ENCODE data around the gene TCEAL1. TPM values are rescaled to one million over a fixed set of nuclear protein-coding genes. Genes with fewer than 3 reads are reported as not detected.
"Not testable (repeated sequence)": the region's sequence is repeated elsewhere in the genome, so short reads cannot be mapped to it uniquely, and the experiment has no call there.

Gene TCEAL1, protein sequence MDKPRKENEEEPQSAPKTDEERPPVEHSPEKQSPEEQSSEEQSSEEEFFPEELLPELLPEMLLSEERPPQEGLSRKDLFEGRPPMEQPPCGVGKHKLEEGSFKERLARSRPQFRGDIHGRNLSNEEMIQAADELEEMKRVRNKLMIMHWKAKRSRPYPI
- total RNA-seq, result 1 to 10 TPM; 6.5 to 6.7 TPM

DNA sequence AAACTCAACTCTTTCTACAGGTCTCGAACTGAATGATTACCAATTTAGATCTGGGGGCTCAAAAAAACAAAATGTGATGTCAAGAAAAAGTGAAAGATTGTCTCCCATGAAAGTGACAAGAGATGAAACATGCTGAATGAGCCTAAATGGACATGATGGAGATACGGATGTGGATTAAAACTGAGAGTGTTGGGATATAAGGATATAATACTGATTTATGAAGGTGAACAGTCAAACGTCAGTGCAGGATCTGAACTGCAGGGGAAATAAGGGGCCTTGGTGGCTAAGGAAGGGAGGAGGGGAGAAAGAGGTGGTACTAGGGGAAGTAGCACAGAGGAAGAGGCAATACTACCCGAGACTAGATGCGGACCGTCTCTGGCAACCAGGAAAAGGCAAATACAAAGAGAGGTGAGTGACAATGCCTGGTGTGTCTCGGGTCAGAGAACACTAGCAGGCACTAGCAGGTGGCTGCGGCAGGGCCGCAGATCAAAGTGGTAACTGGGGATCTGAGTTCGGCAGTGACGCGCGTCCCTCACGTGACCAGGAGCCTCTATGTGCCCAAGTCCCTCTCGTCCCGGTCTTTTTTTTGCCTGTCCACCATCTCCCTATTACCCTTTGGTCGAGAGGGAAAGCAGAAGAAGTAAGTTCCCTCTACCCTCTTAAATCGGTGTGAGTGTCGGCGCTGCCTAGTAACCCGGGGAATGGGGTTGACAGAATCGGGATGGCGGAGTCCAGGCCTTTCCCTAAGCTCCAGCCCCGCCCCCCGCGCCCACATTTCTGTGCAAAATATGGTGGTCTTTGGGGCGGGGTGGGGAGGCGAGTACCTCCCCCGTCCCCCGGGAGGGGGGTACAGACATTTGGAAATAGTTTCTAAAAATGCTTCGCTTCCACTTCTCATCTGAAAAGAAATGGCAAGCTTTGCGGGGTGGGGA, at the start of gene TCEAL1:
Gene TCEAL1 (plus strand): TSS at position 590 of the 932 bp plus-strand sequence. CDS start 942 bp downstream, outside the sequence.
- Mint-ChIP-seq H3K4me3 (peak within 1 kb of the TSS; percentile 80), H3K9me3 (no peaks in the 10 kb centered on the region), H3K27ac (peak within 1 kb of the TSS; percentile 31), H3K27me3 (no peaks in the 10 kb centered on the region), H3K4me1 (peaks cover 18% of the 10 kb centered on the region), H3K36me3 (ENCODE audit: low read depth) (no peaks in the 10 kb centered on the region)
- POLR2A ChIA-PET, result interaction anchor here (2.1 kb wide), 1 partner anchor 57 kb away, joined by 6 read pairs; no protein-coding TSS in a partner anchor
- CTCF ChIA-PET, result no interaction called here
- DNase-seq, result peak; percentile 42

DNA sequence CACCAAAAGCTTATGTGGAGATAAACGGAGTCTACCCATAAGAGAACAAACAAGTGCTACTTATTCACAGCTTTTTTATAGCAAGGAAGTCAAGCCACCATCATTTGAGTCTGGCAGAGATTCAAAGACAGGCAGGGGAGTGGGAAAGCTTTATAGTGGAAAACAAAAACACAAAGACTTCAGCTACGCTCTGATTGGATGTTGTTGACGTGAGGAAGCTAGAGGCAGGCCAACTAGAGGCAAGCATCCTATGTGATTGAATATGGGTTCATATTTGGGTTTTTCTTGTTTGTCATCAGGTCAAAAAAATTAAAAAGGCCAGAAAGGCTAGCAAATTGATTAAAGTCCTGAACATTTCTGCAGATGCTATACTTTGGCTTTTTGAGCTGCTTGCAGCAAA, 44.2 kb upstream of the TCEAL1 start:
- Mint-ChIP-seq H3K4me1 (peaks cover 4% of the 10 kb centered on the region), H3K9me3 (no peaks in the 10 kb centered on the region), H3K4me3 (no peak overlapping the region), H3K27me3 (peaks cover 13% of the 10 kb centered on the region), H3K36me3 (ENCODE audit: low read depth) (no peaks in the 10 kb centered on the region), H3K27ac (no peak overlapping the region)
- no peak for DNase-seq
- POLR2A ChIA-PET, result no interaction called here
- CTCF ChIA-PET, result no interaction called here

DNA sequence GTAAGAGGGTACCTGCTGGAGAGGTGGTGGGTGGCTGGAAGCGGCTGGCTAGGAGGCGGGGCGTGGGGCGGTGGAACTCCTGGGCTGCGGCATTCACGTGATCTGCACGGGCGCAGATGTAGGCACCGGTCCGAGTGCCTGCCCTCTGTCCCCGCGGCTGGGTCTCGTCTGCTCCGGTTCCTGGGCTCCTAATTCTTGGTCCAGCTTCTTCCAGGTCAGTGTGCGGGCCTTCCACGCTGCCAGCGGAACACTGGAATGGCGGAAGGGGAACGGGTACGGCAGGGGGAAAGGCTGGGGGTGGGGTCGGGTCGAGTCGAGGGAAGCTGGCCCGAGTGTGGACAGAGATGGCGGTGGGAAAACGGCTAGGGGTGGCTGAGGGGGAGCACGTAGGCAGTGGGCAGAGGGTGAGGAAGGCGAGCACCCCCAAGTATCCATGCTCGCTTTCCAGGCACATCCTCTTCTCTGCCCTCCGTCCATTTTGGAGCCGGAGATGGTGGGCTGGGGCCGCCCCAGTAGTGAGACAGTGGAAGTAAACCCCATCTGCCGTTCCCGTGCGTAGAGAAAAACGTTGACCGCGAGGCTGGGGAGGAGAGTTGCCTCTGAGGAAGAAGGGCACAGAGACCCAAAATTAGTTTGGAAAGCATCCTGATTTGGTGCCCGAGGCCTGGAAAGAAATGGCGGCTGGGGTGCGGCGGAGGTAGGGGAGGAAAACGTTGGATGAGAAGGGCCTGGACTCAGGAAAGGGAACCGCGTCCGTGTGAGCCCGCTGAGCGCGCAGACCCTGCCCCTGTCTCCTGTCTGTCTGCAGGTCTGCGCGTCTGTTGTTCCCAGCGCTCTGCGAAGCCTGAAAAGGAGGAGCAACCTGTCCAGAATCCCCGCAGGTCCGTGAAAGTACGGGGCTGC, 43.1 kb upstream of the TCEAL1 start, which contains the start of gene TCEAL4:
Gene TCEAL4 (plus strand): TSS at position 105 of the 903 bp plus-strand sequence. CDS start 1,161 bp downstream, outside the sequence.
- H3K27ac Mint-ChIP-seq, result no peak within 1 kb of the TSS
- peaks cover 10% of the 10 kb centered on the region for H3K27me3 Mint-ChIP-seq

DNA sequence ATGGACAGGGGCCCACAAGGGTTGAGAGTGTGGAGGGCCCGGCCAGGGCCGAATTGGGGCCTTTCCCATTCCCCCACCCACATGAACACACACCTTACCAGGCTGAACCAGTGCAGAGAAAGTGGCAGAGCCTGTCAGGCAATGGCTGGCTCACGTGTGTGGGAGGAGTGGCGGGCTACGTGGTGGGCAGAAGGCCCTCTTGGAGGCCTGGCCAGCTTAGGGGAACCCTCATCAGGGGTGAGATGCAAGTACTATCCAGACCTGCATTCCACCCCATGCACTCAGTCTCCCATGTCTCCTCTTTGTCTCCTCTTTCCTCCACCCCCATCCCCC, 42.5 kb upstream of the TCEAL1 start:
- H3K9me3 Mint-ChIP-seq, result no peaks in the 10 kb centered on the region
- no peaks in the 10 kb centered on the region for H3K36me3 Mint-ChIP-seq (ENCODE audit: low read depth)
- peaks cover 7% of the 10 kb centered on the region for H3K4me1 Mint-ChIP-seq
- H3K4me3 Mint-ChIP-seq, result peak overlapping the region; percentile 73
- ChIA-PET CTCF (no interaction called here), POLR2A (no interaction called here)
- peaks cover 6% of the 10 kb centered on the region for H3K27me3 Mint-ChIP-seq
- no peak overlapping the region for H3K27ac Mint-ChIP-seq
- no peak for DNase-seq

More for the DNA sequence above, 43.1 kb upstream of the TCEAL1 start, which contains the start of gene TCEAL4:
- H3K4me3 Mint-ChIP-seq, result peak within 1 kb of the TSS; percentile 73
- DNase-seq, result peak; percentile 17
- no peaks in the 10 kb centered on the region for H3K36me3 Mint-ChIP-seq (ENCODE audit: low read depth)
- peaks cover 7% of the 10 kb centered on the region for H3K4me1 Mint-ChIP-seq
- no peaks in the 10 kb centered on the region for H3K9me3 Mint-ChIP-seq
- CTCF ChIA-PET, result no interaction called here
- POLR2A ChIA-PET, result no interaction called here

DNA sequence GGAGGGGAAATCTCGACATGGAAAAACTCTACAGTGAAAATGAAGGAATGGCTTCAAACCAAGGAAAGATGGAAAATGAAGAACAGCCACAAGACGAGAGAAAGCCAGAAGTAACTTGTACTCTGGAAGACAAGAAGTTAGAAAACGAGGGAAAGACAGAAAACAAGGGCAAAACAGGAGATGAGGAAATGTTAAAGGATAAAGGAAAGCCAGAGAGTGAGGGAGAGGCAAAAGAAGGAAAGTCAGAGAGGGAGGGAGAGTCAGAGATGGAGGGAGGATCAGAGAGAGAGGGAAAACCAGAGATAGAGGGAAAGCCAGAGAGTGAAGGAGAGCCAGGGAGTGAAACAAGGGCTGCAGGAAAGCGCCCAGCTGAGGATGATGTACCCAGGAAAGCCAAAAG, 42.1 kb upstream of the TCEAL1 start:
- no peak overlapping the region for H3K27ac Mint-ChIP-seq
- peak overlapping the region; percentile 6 for H3K4me3 Mint-ChIP-seq
- H3K4me1 Mint-ChIP-seq, result peaks cover 7% of the 10 kb centered on the region

DNA sequence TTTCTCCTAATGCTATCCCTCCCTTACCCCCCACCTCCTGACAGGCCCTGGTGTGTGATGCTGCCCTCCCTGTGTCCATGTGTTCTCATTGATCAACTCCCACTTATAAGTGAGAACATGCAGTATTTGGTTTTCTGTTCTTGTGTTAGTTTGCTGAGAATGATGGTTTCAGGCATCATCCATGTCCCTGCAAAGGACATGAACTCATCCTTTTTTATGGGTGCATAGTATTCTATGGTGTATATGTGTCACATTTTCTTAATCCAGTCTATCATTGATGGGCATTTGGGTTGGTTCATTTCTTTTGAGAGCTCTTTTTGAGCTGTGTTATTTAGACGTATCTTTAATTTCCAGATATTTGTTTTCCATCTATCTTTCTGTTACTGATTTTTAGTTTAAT, 36.5 kb upstream of the TCEAL1 start:
- H3K9me3 Mint-ChIP-seq; CTCF ChIA-PET; H3K4me1 Mint-ChIP-seq; H3K27ac Mint-ChIP-seq; H3K36me3 Mint-ChIP-seq (ENCODE audit: low read depth); POLR2A ChIA-PET; DNase-seq; H3K4me3 Mint-ChIP-seq; H3K27me3 Mint-ChIP-seq: not testable (repeated sequence)

More for the DNA sequence above, 42.1 kb upstream of the TCEAL1 start:
- DNase-seq, result no peak
- peaks cover 4% of the 10 kb centered on the region for H3K27me3 Mint-ChIP-seq
- no peaks in the 10 kb centered on the region for H3K36me3 Mint-ChIP-seq (ENCODE audit: low read depth)
- no peaks in the 10 kb centered on the region for H3K9me3 Mint-ChIP-seq
- POLR2A ChIA-PET, result no interaction called here
- CTCF ChIA-PET, result no interaction called here

DNA sequence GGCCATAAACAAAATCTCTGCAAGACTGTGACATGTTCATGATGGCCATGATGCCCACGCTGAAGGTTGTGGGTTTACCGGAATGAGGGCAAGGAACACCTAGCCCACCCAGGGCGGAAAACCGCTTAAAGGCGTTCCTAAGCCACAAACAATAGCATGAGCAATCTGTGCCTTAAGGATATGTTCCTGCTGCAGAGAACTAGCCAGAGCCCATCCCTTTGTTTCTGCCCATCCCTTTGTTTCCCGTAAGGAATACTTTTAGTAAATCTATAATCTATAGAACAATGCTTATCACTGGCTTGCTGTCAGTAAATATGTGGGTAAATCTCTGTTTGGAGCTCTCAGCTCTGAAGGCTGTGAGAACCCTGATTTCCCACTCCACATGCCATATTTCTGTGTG, 33.6 kb upstream of the TCEAL1 start:
- H3K4me3 Mint-ChIP-seq; H3K9me3 Mint-ChIP-seq; H3K36me3 Mint-ChIP-seq (ENCODE audit: low read depth); CTCF ChIA-PET; H3K4me1 Mint-ChIP-seq; H3K27me3 Mint-ChIP-seq; H3K27ac Mint-ChIP-seq; POLR2A ChIA-PET; DNase-seq: not testable (repeated sequence)

DNA sequence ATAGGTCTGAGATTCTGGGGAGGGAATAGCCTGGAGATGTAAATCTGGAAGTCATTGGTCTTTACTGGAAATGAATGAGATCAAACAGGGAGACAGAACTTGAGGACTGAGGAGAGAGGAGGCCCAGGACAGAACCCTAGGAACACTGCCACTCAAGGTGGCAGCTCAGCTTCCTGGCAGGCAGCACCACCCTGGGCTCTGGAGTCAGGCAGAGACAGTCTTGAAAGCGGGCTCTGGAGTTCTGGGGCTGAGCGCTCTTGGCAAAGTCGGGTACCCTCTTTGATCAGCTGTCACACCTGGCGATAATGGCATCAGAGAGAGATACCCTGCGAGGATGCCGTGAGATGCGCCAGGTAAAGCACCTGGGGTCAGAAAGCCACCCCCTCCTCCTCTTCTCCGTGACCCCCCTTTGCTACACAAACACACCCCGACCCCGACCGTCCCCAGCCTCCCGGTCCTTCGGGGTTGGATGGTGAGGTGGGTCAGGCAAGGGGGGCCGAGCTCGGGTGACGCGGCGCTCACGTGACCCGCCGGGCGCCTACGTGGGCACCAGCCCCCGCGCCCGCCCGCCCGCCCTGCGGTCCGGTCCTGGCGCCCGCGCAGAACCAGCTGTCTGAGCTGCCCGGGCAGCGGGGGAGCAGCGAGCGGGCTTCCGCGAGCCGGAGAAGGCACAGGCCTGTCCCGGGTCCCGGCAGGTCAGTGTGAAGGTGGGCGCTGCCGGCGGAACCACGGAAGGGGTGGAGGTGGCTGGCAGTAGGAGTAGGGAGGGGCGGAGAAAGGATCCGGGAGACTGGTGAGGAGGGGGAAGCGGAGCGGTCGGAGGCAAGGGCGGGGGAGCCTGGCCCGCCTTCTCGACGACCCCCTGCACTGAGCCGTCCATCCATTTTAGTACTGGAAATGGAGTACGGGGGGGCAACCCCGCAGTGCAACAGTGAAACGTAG, 21.1 kb upstream of the TCEAL1 start, which contains the start of gene TCEAL3:
Gene TCEAL3 (plus strand): TSS at position 600 of the 942 bp plus-strand sequence. CDS start 1,102 bp downstream, outside the sequence.
- peak; percentile 19 for DNase-seq
- CTCF ChIA-PET, result no interaction called here
- Mint-ChIP-seq H3K27me3 (peaks cover 10% of the 10 kb centered on the region), H3K9me3 (no peaks in the 10 kb centered on the region), H3K27ac (no peak within 1 kb of the TSS), H3K4me3 (peak within 1 kb of the TSS; percentile 66), H3K4me1 (peaks cover 6% of the 10 kb centered on the region), H3K36me3 (ENCODE audit: low read depth) (no peaks in the 10 kb centered on the region)
- POLR2A ChIA-PET, result no interaction called here

DNA sequence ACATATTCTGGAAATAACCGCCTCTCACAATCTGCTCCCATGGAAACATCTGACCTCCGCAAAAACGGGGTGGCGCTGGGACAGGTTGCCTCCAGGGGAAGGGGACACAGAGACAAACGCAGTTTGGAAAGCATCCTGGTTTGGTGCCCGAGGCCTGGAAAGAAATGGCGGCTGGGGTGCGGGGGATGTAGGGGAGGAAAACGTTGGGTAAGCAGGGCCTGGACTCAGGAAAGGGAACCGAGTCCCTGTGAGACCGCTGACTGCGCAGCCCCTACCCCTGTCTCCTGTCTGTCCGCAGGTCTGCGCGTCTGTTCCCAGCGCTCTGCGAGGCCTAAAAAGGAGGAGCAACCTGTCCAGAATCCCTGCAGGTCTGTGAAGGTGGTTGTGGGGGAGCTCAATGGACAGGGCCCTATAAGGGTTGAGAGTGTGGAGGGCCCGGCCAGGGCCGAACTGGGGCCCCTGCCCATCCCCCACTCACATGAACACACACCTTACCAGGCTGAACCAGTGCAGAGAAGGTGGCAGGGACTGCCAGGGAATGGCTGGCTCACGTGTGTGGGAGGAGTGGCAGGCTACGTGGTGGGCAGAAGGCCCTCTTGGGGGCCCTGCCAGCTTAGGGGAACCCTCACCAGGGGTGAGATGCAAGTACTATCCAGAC, 20.3 kb upstream of the TCEAL1 start:
- no peaks in the 10 kb centered on the region for H3K36me3 Mint-ChIP-seq (ENCODE audit: low read depth)
- H3K27me3 Mint-ChIP-seq, result peaks cover 10% of the 10 kb centered on the region
- ChIA-PET CTCF (no interaction called here), POLR2A (no interaction called here)
- no peaks in the 10 kb centered on the region for H3K9me3 Mint-ChIP-seq
- no peak for DNase-seq
- H3K27ac Mint-ChIP-seq, result no peak overlapping the region
- peaks cover 6% of the 10 kb centered on the region for H3K4me1 Mint-ChIP-seq
- peak overlapping the region; percentile 66 for H3K4me3 Mint-ChIP-seq

DNA sequence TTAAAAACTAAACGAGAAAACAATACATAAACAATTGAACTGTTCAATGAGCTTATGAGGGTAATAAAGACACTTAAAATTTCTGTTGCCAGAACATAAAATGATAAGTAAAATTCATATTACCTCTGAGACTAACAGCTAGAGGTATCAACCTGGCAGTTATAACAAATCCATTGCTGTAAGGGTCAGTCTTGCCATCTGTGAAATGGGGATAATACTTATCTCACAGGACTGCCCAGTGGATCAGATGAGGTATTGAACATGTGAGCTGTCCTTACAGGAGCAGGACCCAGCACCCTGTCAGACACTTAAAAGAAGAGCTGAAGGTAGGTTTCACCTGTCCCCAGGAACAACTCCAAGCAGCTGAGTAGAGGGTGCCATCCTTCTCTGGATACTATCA, 18.5 kb upstream of the TCEAL1 start:
- ChIA-PET CTCF (no interaction called here), POLR2A (no interaction called here)
- H3K27ac Mint-ChIP-seq, result no peak overlapping the region
- H3K36me3 Mint-ChIP-seq (ENCODE audit: low read depth), result no peaks in the 10 kb centered on the region
- peaks cover 6% of the 10 kb centered on the region for H3K4me1 Mint-ChIP-seq
- no peak for DNase-seq
- no peak overlapping the region for H3K4me3 Mint-ChIP-seq
- peaks cover 10% of the 10 kb centered on the region for H3K27me3 Mint-ChIP-seq
- H3K9me3 Mint-ChIP-seq, result no peaks in the 10 kb centered on the region

DNA sequence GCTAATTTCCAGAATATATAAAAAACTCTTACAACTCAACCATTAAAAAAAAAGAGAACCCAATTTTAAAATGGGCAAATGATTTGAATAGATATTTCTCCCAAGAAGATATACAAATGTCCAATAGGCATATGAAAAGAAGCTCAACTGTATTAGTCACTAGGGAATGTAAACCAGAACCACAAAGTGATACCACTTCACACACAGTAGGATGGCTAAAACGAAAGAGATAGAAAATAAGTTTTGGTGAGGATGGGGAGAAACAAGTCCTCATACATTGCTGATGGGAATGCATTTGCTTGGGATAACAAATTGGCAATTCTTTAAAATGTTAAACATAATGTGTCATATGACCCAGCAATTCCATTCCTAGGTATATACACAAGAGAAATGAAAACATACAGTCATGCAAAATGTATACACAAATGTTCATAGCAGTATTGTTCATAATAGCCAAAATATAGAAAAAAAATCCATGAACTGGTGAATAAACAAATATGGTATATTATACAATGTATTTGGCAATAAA, 15.3 kb upstream of the TCEAL1 start:
- no peak overlapping the region for H3K27ac Mint-ChIP-seq
- H3K36me3 Mint-ChIP-seq (ENCODE audit: low read depth), result no peaks in the 10 kb centered on the region

DNA sequence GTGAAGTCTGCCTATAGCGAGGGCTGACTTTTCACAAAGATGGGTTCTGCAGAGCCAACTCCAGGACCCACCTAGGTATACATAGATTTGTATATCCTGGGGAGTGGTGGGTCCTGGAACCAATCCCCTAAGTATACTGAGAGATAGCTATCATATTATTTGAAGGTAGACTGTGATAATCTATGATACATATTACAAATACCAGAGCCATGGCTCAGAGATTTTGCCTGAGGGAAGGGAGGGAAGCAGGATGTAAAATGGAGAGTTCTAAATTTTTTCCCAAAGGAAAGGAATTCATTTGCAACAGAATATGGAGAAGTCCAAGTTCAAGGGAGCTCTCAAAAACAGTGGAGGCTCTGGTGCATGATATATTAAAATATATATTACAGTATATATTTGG, 13.8 kb upstream of the TCEAL1 start:
- no peak overlapping the region for H3K4me3 Mint-ChIP-seq
- H3K27ac Mint-ChIP-seq, result no peak overlapping the region
- CTCF ChIA-PET, result no interaction called here
- H3K27me3 Mint-ChIP-seq, result no peaks in the 10 kb centered on the region
- H3K9me3 Mint-ChIP-seq, result no peaks in the 10 kb centered on the region
- no peaks in the 10 kb centered on the region for H3K4me1 Mint-ChIP-seq
- POLR2A ChIA-PET, result no interaction called here
- H3K36me3 Mint-ChIP-seq (ENCODE audit: low read depth), result no peaks in the 10 kb centered on the region
- no peak for DNase-seq

More for the DNA sequence above, 15.3 kb upstream of the TCEAL1 start:
- ChIA-PET CTCF (no interaction called here), POLR2A (no interaction called here)
- Mint-ChIP-seq H3K9me3 (no peaks in the 10 kb centered on the region), H3K4me1 (no peaks in the 10 kb centered on the region), H3K27me3 (no peaks in the 10 kb centered on the region), H3K4me3 (no peak overlapping the region)
- DNase-seq, result no peak

All from activated CD4-positive, alpha-beta memory T cell treated with anti-CD3 and anti-CD28 coated beads, Interleukin-2, amount 10 ng/mL, durations not matched to agents 7 days and 5 days (primary cell).